ENCODE data around the gene TMEM176A.

TMEM176A gene

DNA sequence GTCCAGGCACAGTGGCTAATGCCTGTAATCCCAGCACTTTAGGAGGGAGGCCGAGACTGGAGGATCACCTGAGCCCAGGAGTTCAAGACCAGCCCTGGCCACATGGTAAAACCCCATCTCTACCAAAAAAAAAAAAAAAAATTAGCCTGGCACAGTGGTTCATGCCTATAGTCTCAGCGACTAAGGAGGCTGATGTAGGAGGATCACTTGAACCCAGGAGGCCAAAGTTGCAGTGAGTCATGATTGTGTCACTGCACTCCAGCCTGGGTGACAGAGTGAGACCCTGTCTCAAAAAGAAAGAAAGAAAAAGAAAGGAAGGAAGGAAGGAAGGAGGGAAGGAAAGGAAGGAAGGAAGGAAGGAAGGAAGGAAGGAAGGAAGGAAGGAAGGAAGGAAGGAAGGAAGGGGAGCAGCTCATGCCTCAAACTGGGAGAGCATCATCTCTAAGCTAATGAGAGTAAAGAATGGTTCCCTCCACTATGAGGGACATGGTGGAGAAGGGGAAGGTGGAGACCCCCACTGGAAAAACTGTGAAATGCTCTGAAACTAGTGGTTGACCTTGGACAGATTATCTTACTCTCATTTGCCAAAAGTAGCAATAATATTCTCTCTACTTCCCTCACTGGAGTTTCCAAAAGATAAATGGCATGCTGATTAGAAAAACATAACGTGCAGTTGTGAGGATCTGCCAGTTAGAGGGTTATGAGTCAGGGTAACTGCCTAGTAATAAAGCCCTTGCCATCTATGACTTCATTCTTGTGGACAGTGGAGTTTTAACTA is 46.6 kb upstream of the TMEM176A start:
- Histone ChIP-seq H3K27ac (replicated peaks) (no peak overlapping the region), H3K27me3 (ENCODE audit: insufficient read depth, poor library complexity, severe bottlenecking) (no peaks in the 10 kb centered on the region), H3K4me3 (replicated peaks; ENCODE audit: insufficient read depth, low read length) (no peak overlapping the region)
- no peak for TF ChIP-seq GABPA (IDR thresholded peaks at IDR 0.05; ENCODE audit: low read depth)
- no peak for TF ChIP-seq POLR2AphosphoS5 (IDR thresholded peaks at IDR 0.05; ENCODE audit: low read depth)
- TF ChIP-seq, protein P1, sequence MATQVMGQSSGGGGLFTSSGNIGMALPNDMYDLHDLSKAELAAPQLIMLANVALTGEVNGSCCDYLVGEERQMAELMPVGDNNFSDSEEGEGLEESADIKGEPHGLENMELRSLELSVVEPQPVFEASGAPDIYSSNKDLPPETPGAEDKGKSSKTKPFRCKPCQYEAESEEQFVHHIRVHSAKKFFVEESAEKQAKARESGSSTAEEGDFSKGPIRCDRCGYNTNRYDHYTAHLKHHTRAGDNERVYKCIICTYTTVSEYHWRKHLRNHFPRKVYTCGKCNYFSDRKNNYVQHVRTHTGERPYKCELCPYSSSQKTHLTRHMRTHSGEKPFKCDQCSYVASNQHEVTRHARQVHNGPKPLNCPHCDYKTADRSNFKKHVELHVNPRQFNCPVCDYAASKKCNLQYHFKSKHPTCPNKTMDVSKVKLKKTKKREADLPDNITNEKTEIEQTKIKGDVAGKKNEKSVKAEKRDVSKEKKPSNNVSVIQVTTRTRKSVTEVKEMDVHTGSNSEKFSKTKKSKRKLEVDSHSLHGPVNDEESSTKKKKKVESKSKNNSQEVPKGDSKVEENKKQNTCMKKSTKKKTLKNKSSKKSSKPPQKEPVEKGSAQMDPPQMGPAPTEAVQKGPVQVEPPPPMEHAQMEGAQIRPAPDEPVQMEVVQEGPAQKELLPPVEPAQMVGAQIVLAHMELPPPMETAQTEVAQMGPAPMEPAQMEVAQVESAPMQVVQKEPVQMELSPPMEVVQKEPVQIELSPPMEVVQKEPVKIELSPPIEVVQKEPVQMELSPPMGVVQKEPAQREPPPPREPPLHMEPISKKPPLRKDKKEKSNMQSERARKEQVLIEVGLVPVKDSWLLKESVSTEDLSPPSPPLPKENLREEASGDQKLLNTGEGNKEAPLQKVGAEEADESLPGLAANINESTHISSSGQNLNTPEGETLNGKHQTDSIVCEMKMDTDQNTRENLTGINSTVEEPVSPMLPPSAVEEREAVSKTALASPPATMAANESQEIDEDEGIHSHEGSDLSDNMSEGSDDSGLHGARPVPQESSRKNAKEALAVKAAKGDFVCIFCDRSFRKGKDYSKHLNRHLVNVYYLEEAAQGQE (IDR thresholded peaks at IDR 0.05; ENCODE audit: insufficient replicate concordance, low read depth) = no peak
- TF ChIP-seq, protein P2, sequence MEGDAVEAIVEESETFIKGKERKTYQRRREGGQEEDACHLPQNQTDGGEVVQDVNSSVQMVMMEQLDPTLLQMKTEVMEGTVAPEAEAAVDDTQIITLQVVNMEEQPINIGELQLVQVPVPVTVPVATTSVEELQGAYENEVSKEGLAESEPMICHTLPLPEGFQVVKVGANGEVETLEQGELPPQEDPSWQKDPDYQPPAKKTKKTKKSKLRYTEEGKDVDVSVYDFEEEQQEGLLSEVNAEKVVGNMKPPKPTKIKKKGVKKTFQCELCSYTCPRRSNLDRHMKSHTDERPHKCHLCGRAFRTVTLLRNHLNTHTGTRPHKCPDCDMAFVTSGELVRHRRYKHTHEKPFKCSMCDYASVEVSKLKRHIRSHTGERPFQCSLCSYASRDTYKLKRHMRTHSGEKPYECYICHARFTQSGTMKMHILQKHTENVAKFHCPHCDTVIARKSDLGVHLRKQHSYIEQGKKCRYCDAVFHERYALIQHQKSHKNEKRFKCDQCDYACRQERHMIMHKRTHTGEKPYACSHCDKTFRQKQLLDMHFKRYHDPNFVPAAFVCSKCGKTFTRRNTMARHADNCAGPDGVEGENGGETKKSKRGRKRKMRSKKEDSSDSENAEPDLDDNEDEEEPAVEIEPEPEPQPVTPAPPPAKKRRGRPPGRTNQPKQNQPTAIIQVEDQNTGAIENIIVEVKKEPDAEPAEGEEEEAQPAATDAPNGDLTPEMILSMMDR (IDR thresholded peaks at IDR 0.05; ENCODE audit: insufficient read depth, low read length) = peak; percentile 31
- DNase-seq (ENCODE audit: low read depth in 1 of 2, low spot score in 1 of 2) = peak in 1 of 2 experiments; percentile 30

- Histone ChIP-seq H3K27ac (replicated peaks) (no peak overlapping the region), H3K4me3 (replicated peaks; ENCODE audit: insufficient read depth, low read length) (no peak overlapping the region), H3K27me3 (ENCODE audit: insufficient read depth, poor library complexity, severe bottlenecking) (no peaks in the 10 kb centered on the region)
- TF ChIP-seq, protein P1 (IDR thresholded peaks at IDR 0.05; ENCODE audit: insufficient replicate concordance, low read depth) = no peak
- TF ChIP-seq POLR2AphosphoS5 (IDR thresholded peaks at IDR 0.05; ENCODE audit: low read depth) = no peak
- TF ChIP-seq, protein P2 (IDR thresholded peaks at IDR 0.05; ENCODE audit: insufficient read depth, low read length) = no peak
- TF ChIP-seq SPI1 (IDR thresholded peaks at IDR 0.05; ENCODE audit: borderline replicate concordance, low read depth) = no peak
- DNase-seq (ENCODE audit: low read depth in 1 of 2, low spot score in 1 of 2) = no peak
Measured at GRCh38 chr7:150754951-150755350, 45.6 kb upstream of the TMEM176A start.

- no peak overlapping the region for H3K4me3 ChIP-seq (replicated peaks; ENCODE audit: insufficient read depth, low read length)
- TF ChIP-seq, protein P1 (IDR thresholded peaks at IDR 0.05; ENCODE audit: insufficient replicate concordance, low read depth) = no peak
- TF ChIP-seq, protein P2 (IDR thresholded peaks at IDR 0.05; ENCODE audit: insufficient read depth, low read length) = no peak
- TF ChIP-seq GABPA (IDR thresholded peaks at IDR 0.05; ENCODE audit: low read depth) = no peak
- TF ChIP-seq POLR2AphosphoS5 (IDR thresholded peaks at IDR 0.05; ENCODE audit: low read depth) = no peak
- TF ChIP-seq SPI1 (IDR thresholded peaks at IDR 0.05; ENCODE audit: borderline replicate concordance, low read depth) = no peak
- DNase-seq (ENCODE audit: low read depth in 1 of 2, low spot score in 1 of 2) = no peak
- H3K27me3 ChIP-seq (ENCODE audit: insufficient read depth, poor library complexity, severe bottlenecking) = no peaks in the 10 kb centered on the region
- no peak overlapping the region for H3K27ac ChIP-seq (replicated peaks)
Measured at GRCh38 chr7:150755473-150756099, 45.0 kb upstream of the TMEM176A start.

Data from HL-60 (cell line).